ENCODE measurements around the gene SYNE3.

GRCh38 chr14:95541346-95541745, 24.9 kb upstream of the SYNE3 start:
- TF ChIP-seq, protein P1, sequence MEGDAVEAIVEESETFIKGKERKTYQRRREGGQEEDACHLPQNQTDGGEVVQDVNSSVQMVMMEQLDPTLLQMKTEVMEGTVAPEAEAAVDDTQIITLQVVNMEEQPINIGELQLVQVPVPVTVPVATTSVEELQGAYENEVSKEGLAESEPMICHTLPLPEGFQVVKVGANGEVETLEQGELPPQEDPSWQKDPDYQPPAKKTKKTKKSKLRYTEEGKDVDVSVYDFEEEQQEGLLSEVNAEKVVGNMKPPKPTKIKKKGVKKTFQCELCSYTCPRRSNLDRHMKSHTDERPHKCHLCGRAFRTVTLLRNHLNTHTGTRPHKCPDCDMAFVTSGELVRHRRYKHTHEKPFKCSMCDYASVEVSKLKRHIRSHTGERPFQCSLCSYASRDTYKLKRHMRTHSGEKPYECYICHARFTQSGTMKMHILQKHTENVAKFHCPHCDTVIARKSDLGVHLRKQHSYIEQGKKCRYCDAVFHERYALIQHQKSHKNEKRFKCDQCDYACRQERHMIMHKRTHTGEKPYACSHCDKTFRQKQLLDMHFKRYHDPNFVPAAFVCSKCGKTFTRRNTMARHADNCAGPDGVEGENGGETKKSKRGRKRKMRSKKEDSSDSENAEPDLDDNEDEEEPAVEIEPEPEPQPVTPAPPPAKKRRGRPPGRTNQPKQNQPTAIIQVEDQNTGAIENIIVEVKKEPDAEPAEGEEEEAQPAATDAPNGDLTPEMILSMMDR (IDR thresholded peaks at IDR 0.05): no peak
- TF ChIP-seq POLR2A (IDR thresholded peaks at IDR 0.05) (no peak), EP300 (IDR thresholded peaks at IDR 0.05) (no peak)
